H1 (cell line): ENCODE measurements around the gene ASPDH. TPM values are rescaled to one million over a fixed set of nuclear protein-coding genes. Genes with fewer than 3 reads are reported as not detected.
A peak's percentile ranks its signal among the peaks of the same experiment; 100 is the strongest.

Experiments used
- ASH2L ChIP-seq: fragments of 200-600, 300-600 bp; sonication (generic); IDR thresholded peaks from one replicate; pipeline ENCODE4 v1.7.1; 2017; ENCODE audit warnings: low read length
- ATF3 ChIP-seq: IDR thresholded peaks from 2 replicates; pipeline ENCODE4 v1.6.1; 2011; ENCODE audit warnings: low read depth, mild to moderate bottlenecking, low read length; ENCODE audit not compliant: insufficient read depth
- BACH1 ChIP-seq: IDR thresholded peaks from 2 replicates; pipeline ENCODE4 v1.6.1; 2012; ENCODE audit warnings: low read length, improper control_type of control experiment
- BRCA1 ChIP-seq: IDR thresholded peaks from 2 replicates; pipeline ENCODE4 v1.6.1; 2012; ENCODE audit warnings: low read depth, low read length, improper control_type of control experiment
- CBX5 ChIP-seq: fragments of 300-800, 300-1000 bp; sonication (generic); IDR thresholded peaks from 2 replicates; pipeline ENCODE4 v1.7.1; 2016; ENCODE audit warnings: antibody characterized with exemption, low read length, low read depth
- CBX8 ChIP-seq: fragments of 300-800, 300-1000 bp; sonication (generic); IDR thresholded peaks from 2 replicates; pipeline ENCODE4 v1.7.1; 2016; ENCODE audit warnings: low read depth, low read length, borderline replicate concordance
- CHD2 ChIP-seq: IDR thresholded peaks from 2 replicates; pipeline ENCODE4 v1.6.1; 2012; ENCODE audit warnings: low read length, improper control_type of control experiment
- CTBP2 ChIP-seq: IDR thresholded peaks from 2 replicates; pipeline ENCODE4 v1.7.0; 2011; ENCODE audit warnings: borderline replicate concordance, mild to moderate bottlenecking, moderate library complexity, mixed read lengths, low read length; ENCODE audit not compliant: insufficient read depth, insufficient read length
- JUN ChIP-seq: IDR thresholded peaks from 2 replicates; pipeline ENCODE4 v1.6.1; 2011; ENCODE audit warnings: low read depth, mild to moderate bottlenecking, improper control_type of control experiment, low read length
- KDM1A ChIP-seq: fragments of 200-600, 300-600 bp; sonication (generic); IDR thresholded peaks from 2 replicates; pipeline ENCODE4 v1.7.1; 2016; ENCODE audit warnings: mild to moderate bottlenecking, low read length, borderline replicate concordance
- KDM4A ChIP-seq: IDR thresholded peaks from one replicate; pipeline ENCODE4 v1.7.1; 2012; ENCODE audit warnings: low read depth, mild to moderate bottlenecking, moderate library complexity, low read length, inconsistent platforms; ENCODE audit not compliant: severe bottlenecking
- KDM5A ChIP-seq: fragments of 200-600 bp; IDR thresholded peaks from 2 replicates; pipeline ENCODE4 v1.7.1; 2012; ENCODE audit warnings: mild to moderate bottlenecking, low read length, inconsistent platforms, mixed read lengths
- MAX ChIP-seq: IDR thresholded peaks from 2 replicates; pipeline ENCODE4 v1.6.1; 2012; ENCODE audit warnings: inconsistent platforms
- POLR2AphosphoS5 ChIP-seq: IDR thresholded peaks from 2 replicates; pipeline ENCODE4 v1.6.1; 2011; ENCODE audit warnings: low read depth, low read length
- RXRA ChIP-seq: IDR thresholded peaks from 2 replicates; pipeline ENCODE4 v1.6.1; 2011; ENCODE audit warnings: low read depth, mild to moderate bottlenecking, low read length, moderate library complexity; ENCODE audit not compliant: insufficient read depth
- SIN3A ChIP-seq, 2 experiments: IDR thresholded peaks in 1 of 2; conservative IDR thresholded peaks in 1 of 2; 2 replicates each; pipeline ENCODE4 v1.6.1; 2011 to 2012; ENCODE audit warnings: low read length in 2 of 2, improper control_type of control experiment in 1 of 2, low read depth in 1 of 2, mild to moderate bottlenecking in 1 of 2
- SIX5 ChIP-seq: IDR thresholded peaks from 2 replicates; pipeline ENCODE4 v1.6.1; 2011; ENCODE audit warnings: mild to moderate bottlenecking, low read depth, low read length
- SP2 ChIP-seq: IDR thresholded peaks from 2 replicates; pipeline ENCODE4 v1.6.1; 2012; ENCODE audit warnings: mild to moderate bottlenecking, low read length, inconsistent platforms
- TBP ChIP-seq: IDR thresholded peaks from 2 replicates; pipeline ENCODE4 v1.6.1; 2011; ENCODE audit warnings: low read depth, low read length, improper control_type of control experiment
- USF2 ChIP-seq: IDR thresholded peaks from 2 replicates; pipeline ENCODE4 v1.6.1; 2011; ENCODE audit warnings: low read length, improper control_type of control experiment
- ZNF274 ChIP-seq: IDR thresholded peaks from 2 replicates; pipeline ENCODE4 v1.7.0; 2012; ENCODE audit warnings: low read length, borderline replicate concordance; ENCODE audit errors: extremely low read depth
- polyA plus RNA-seq, 7 experiments: library from polyadenylated mRNA; depleted of rRNA in 3 of 7; stranded (reverse) in 5 of 7; unstranded in 2 of 7; fragments of >200 nt in 5 of 7; fragments of 200-250 nt in 2 of 7; gene quantifications; 1 replicate in 5 of 7; 2 replicates in 1 of 7; 4 replicates in 1 of 7; pipeline versions ENCODE4 v1.2.1 to v1.2.3, GENCODE V29; 2011 to 2013; ENCODE audit warnings: missing spikeins in 2 of 7, mixed read lengths in 2 of 7
- total RNA-seq: library from RNA; stranded (reverse); fragmentation: NEBNext Ultra II Directional; extraction: Animal tissue kit (Norgen Biotek cat#: 25700); gene quantifications from 2 replicates; pipeline ENCODE4 v1.2.1, GENCODE V29; 2021

ASPDH gene
- total and polyA plus RNA-seq, 2 of the 8 experiments (the other 6 are each of a cell fraction or from before 2014, with no cell fraction given): not detected

GRCh38 chr19:50465986-50466705 is 47.6 kb downstream of the ASPDH start (continued):
- TF ChIP-seq SP2 (no peak), CBX8 (no peak), ASH2L (no peak), TBP (0 out of 2 replicates have a peak, but pooled peaks have one; percentile 21), BRCA1 (no peak), KDM1A (no peak), JUN (no peak), KDM4A (no peak), CTBP2 (no peak), BACH1 (no peak), SIN3A (conservative IDR thresholded peaks at IDR 0.05 in 1 of 2, IDR thresholded peaks at IDR 0.05 in 1 of 2; ENCODE audit: low read depth in 1 of 2, low read length in 2 of 2) (no peak; a peak in 1 of 4 replicates), CHD2 (no peak), ATF3 (no peak), ZNF274 (no peak), POLR2AphosphoS5 (peak; percentile 41; the same call in 1 of the 2 replicates), KDM5A (no peak), MAX (peak; percentile 49; the same call in 1 of the 2 replicates), SIX5 (no peak), CBX5 (no peak), USF2 (no peak), RXRA (no peak)
